ENCODE measurements around the gene MOB3C.
"Not testable (repeated sequence)": the region's sequence is repeated elsewhere in the genome, so short reads cannot be mapped to it uniquely, and the experiment has no call there.

The MOB3C gene

GRCh38 chr1:46616277-46617107 is at the start of gene MOB3C:
TSS of gene MOB3C (minus strand) at chr1:46616811. CDS start at chr1:46613321, 3,490 bp downstream.
- TF ChIP-seq CTCF (IDR thresholded peaks at IDR 0.05; ENCODE audit: extremely low read depth, missing control alignments) = no peak
- peak; percentile 83 for DNase-seq (ENCODE audit: low spot score)

- DNase-seq (ENCODE audit: low spot score) = no peak
- no peak for TF ChIP-seq CTCF (IDR thresholded peaks at IDR 0.05; ENCODE audit: extremely low read depth, missing control alignments)
Observed at GRCh38 chr1:46665983-46666382, 49.4 kb upstream of the MOB3C start.

- DNase-seq (ENCODE audit: low spot score) = not testable (repeated sequence)
Observed at GRCh38 chr1:46662919-46663318, 46.3 kb upstream of the MOB3C start.

- peak; percentile 49 for DNase-seq (ENCODE audit: low spot score)
Observed at GRCh38 chr1:46660116-46660515, 43.5 kb upstream of the MOB3C start.

GRCh38 chr1:46659307-46659870 is 42.8 kb upstream of the MOB3C start:
- no peak for TF ChIP-seq CTCF (IDR thresholded peaks at IDR 0.05; ENCODE audit: extremely low read depth, missing control alignments)
- no peak for DNase-seq (ENCODE audit: low spot score)

- no peak for TF ChIP-seq CTCF (IDR thresholded peaks at IDR 0.05; ENCODE audit: extremely low read depth, missing control alignments)
- no peak for DNase-seq (ENCODE audit: low spot score)
Observed at GRCh38 chr1:46657775-46658174, 41.2 kb upstream of the MOB3C start.

GRCh38 chr1:46656643-46657042 is 40.0 kb upstream of the MOB3C start:
- no peak for DNase-seq (ENCODE audit: low spot score)
- TF ChIP-seq CTCF (IDR thresholded peaks at IDR 0.05; ENCODE audit: extremely low read depth, missing control alignments) = no peak

GRCh38 chr1:46655848-46656247 is 39.2 kb upstream of the MOB3C start:
- TF ChIP-seq CTCF (IDR thresholded peaks at IDR 0.05; ENCODE audit: extremely low read depth, missing control alignments) = no peak

GRCh38 chr1:46654698-46655097 is 38.1 kb upstream of the MOB3C start:
- DNase-seq (ENCODE audit: low spot score) = not testable (repeated sequence)

More at GRCh38 chr1:46655848-46656247, 39.2 kb upstream of the MOB3C start:
- DNase-seq (ENCODE audit: low spot score) = no peak
